Melanocyte of skin (primary cell): ENCODE results near the gene ZIC2. TPM values are rescaled to one million over a fixed set of nuclear protein-coding genes. Genes with fewer than 3 reads are reported as not detected.

ENCODE experiments used
- total RNA-seq, 2 donors: library from RNA; depleted of rRNA; stranded (reverse); fragments of >200 nt; gene quantifications; 2 replicates each; pipeline ENCODE4 v1.2.3, GENCODE V29; 2012

The ZIC2 gene
- total RNA-seq, result not detected

DNA sequence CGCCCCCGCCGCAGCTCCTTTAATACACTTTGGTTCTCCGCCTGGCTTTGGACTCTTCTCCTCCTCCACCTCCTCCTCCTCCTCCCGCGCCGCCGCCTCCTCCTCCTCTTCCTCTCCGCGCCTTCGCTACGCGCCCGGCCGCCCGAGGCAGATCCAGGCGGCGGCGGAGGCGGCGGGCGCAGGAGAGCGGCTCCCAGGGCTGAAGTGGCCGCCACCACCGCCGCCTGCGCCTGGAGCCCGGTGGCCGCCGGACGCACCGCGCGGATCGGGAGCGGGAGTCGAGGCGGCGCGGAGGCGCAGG lies at the start of gene ZIC2:
ZIC2 (plus strand) TSS at position 50 of the 301 bp plus-strand sequence. CDS start 281 bp downstream, outside the sequence.

DNA sequence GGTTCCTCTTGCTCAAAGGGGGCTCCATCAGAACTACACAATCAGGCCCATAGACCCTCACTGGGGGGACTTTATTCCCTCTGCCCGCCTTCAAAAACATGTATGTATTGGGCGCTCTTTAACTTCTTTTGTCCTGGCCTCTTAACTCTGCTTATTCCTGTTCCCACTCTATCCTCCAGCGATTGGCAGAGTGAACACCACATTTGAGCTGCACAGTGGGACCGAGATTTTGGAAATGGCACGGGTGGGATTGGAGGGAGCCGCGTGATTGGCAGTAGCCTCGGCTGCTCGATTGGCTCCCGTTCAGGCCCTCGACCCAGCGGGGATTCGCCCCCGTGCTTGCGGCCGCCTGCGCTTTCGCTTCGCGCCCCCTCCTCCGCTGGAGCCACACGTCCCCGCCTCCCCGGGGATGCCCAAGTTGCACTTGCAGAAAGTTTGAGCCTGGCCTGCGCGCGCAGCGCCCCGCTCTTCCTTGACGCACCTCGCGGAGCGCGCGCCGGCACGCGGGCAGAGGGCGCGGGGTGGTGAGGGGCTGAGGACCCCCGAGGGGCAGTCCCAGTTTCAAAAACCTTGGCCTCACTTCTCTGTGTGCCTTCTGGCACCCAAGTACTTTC lies 9.9 kb upstream of the ZIC2 start, which contains the start of gene ZIC5:
ZIC5 (minus strand) TSS at position 192 of the 614 bp plus-strand sequence; CDS start at position 28, 164 bp downstream.

Other genes with a start within 250 kb of the ZIC2 start
- gene ZIC5, start 10.0 kb upstream of the ZIC2 start, total RNA-seq, result not detected
- gene PCCA, start 107.3 kb downstream of the ZIC2 start, total RNA-seq, result 10 to 100 TPM; 15.3 to 15.5 TPM